Activated CD8-positive, alpha-beta T cell treated with anti-CD3 and anti-CD28 coated beads for 36 hours (primary cell): ENCODE data around the gene FSHR. TPM values are rescaled to one million over a fixed set of nuclear protein-coding genes. Genes with fewer than 3 reads are reported as not detected.

Source experiments
- ATAC-seq: fragments of 200-7000 bp; cut with Tn5 transposase; one replicate; pipeline ENCODE4 v1.10.0; 2021; ENCODE audit warnings: mild to moderate bottlenecking, moderate library complexity
- CTCF ChIA-PET: fragments of 350-600 bp; sonication (Branson Sonifier 250); formaldehyde crosslinking; loops from one replicate; lab custom pipeline; 2021; ENCODE audit warnings: antibody characterized with exemption; lab: Charles Lee
- POLR2A ChIA-PET: fragments of 350-600 bp; sonication (Branson Sonifier 250); formaldehyde crosslinking; loops from one replicate; lab custom pipeline; 2021; ENCODE audit warnings: antibody characterized with exemption; lab: Charles Lee
- DNase-seq: peaks from one replicate; pipeline ENCODE4 v3.0.0-alpha.2; 2020
- H3K27ac Mint-ChIP-seq: one replicate; pipeline ENCODE4 v1.8.0; 2021; ENCODE audit warnings: mild to moderate bottlenecking, mixed read lengths
- H3K27me3 Mint-ChIP-seq: one replicate; pipeline ENCODE4 v1.8.0; 2021; ENCODE audit warnings: mixed read lengths
- H3K36me3 Mint-ChIP-seq: one replicate; pipeline ENCODE4 v1.8.0; 2021; ENCODE audit warnings: low read depth, mixed read lengths
- H3K4me1 Mint-ChIP-seq: one replicate; pipeline ENCODE4 v1.8.0; 2021; ENCODE audit warnings: low read depth, mixed read lengths
- H3K4me3 Mint-ChIP-seq: one replicate; pipeline ENCODE4 v1.8.0; 2021; ENCODE audit warnings: mild to moderate bottlenecking, moderate library complexity, mixed read lengths
- H3K9me3 Mint-ChIP-seq: one replicate; pipeline ENCODE4 v1.8.0; 2021; ENCODE audit warnings: mixed read lengths
- intact Hi-C: fragments of 100-400 bp; cut with micrococcal nuclease; formaldehyde crosslinking; loops from one replicate; pipeline ENCODE4 v1.10.0; 2022
- total RNA-seq, 2 experiments: library from RNA; stranded (reverse); gene quantifications; one replicate each; pipeline ENCODE4 v1.2.3, GENCODE V29; 2021
- TF ChIP-seq, protein P1 (sequence below): fragments of 200-600 bp; IDR thresholded peaks from one replicate; pipeline ENCODE4 v1.8.0; 2022; ENCODE audit warnings: antibody characterized with exemption, mild to moderate bottlenecking

The FSHR gene
- total RNA-seq, 2 experiments from 2014 or later, result not detected

DNA sequence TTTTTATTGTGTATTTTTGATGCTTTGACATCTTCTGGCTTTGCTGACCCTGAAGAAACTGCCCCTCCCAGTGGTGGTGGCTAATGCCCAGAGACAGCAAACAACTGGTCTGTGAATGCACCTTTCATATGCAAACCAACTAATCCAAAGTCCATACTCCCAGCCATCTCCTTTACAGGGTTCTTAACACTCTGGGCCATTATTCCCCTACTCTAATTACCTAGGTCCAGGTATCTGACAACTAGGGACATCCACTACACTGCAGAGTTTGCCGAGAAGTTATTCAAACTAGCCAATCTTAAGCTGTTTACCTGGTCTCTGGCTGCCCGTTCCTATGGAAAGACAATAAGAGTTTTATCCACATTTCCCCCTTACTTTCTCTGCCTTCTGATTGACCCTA, 73.6 kb downstream of the FSHR start:
- TF ChIP-seq, protein P1, sequence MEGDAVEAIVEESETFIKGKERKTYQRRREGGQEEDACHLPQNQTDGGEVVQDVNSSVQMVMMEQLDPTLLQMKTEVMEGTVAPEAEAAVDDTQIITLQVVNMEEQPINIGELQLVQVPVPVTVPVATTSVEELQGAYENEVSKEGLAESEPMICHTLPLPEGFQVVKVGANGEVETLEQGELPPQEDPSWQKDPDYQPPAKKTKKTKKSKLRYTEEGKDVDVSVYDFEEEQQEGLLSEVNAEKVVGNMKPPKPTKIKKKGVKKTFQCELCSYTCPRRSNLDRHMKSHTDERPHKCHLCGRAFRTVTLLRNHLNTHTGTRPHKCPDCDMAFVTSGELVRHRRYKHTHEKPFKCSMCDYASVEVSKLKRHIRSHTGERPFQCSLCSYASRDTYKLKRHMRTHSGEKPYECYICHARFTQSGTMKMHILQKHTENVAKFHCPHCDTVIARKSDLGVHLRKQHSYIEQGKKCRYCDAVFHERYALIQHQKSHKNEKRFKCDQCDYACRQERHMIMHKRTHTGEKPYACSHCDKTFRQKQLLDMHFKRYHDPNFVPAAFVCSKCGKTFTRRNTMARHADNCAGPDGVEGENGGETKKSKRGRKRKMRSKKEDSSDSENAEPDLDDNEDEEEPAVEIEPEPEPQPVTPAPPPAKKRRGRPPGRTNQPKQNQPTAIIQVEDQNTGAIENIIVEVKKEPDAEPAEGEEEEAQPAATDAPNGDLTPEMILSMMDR, result no peak
- Mint-ChIP-seq H3K4me3 (no peak overlapping the region), H3K27me3 (no peaks in the 10 kb centered on the region), H3K9me3 (peaks cover 5% of the 10 kb centered on the region), H3K4me1 (no peaks in the 10 kb centered on the region), H3K27ac (no peak overlapping the region), H3K36me3 (no peaks in the 10 kb centered on the region)
- intact Hi-C loops, result no loop called here
- ATAC-seq (no peak), DNase-seq (no peak)
- CTCF ChIA-PET, result no interaction called here
- POLR2A ChIA-PET, result no interaction called here

GRCh38 chr2:49070716-49071115, 83.6 kb downstream of the FSHR start:
- H3K36me3 Mint-ChIP-seq, result no peaks in the 10 kb centered on the region
- H3K27ac Mint-ChIP-seq, result no peak overlapping the region
- DNase-seq (no peak), ATAC-seq (no peak)
- no peaks in the 10 kb centered on the region for H3K4me1 Mint-ChIP-seq
- intact Hi-C loops, result no loop called here
- POLR2A ChIA-PET, result no interaction called here
- H3K9me3 Mint-ChIP-seq, result peaks cover 5% of the 10 kb centered on the region
- no peaks in the 10 kb centered on the region for H3K27me3 Mint-ChIP-seq
- no peak overlapping the region for H3K4me3 Mint-ChIP-seq
- TF ChIP-seq, protein P1, result no peak
- CTCF ChIA-PET, result no interaction called here

DNA sequence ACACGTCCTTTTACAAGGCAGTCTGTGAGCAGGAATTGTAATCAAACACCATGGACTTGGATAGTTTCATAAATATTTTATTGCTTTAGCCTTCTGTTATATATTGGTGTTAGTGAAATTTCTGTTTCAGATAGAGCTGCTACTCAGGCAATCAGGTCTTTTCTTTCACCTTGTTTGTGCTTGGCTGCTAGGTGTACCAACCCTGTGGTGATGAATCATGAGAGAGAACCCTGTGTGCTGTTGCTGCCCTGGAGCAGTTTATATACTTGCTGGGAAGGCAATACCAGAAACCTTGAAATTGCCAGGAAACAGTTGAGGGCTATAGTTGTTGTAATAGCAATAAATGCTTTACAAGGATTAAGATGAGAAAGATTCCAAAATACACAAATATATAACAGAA, 84.5 kb downstream of the FSHR start:
- CTCF ChIA-PET, result interaction anchor here (0.6 kb wide), 1 partner anchor 55 kb away, joined by 3 read pairs; no protein-coding TSS in a partner anchor
- H3K9me3 Mint-ChIP-seq, result peaks cover 4% of the 10 kb centered on the region
- H3K27me3 Mint-ChIP-seq, result no peaks in the 10 kb centered on the region
- ATAC-seq (no peak), DNase-seq (no peak)
- POLR2A ChIA-PET, result interaction anchor here (0.6 kb wide), 1 partner anchor 11 kb away, joined by 3 read pairs; no protein-coding TSS in a partner anchor
- TF ChIP-seq, protein P1, result no peak
- no peak overlapping the region for H3K4me3 Mint-ChIP-seq
- no peaks in the 10 kb centered on the region for H3K4me1 Mint-ChIP-seq
- no peaks in the 10 kb centered on the region for H3K36me3 Mint-ChIP-seq
- intact Hi-C loops, result no loop called here
- H3K27ac Mint-ChIP-seq, result no peak overlapping the region

GRCh38 chr2:49068613-49069012, 85.7 kb downstream of the FSHR start:
- H3K9me3 Mint-ChIP-seq, result no peaks in the 10 kb centered on the region

DNA sequence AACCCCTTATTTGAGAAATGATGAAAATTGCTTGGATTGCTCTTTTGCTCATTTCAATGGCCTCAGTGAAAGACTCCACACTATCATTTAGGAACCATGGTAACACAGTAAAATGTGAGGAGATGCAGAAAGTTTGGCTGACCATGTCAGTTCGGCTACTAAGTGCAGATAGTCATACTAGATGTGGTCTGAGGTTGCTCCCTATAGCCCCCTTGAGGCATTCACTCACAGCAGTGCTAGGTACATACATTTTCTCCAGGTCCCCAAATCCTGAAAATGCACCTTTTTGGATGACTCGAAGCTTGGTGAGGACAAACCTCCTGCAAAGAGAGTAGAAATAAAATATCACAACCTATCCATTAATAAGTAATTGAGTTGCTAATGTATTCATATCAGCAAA, 86.3 kb downstream of the FSHR start:
- intact Hi-C loops, result no loop called here
- TF ChIP-seq, protein P1, result no peak
- CTCF ChIA-PET, result no interaction called here
- Mint-ChIP-seq H3K27ac (no peak overlapping the region), H3K4me3 (no peak overlapping the region), H3K9me3 (no peaks in the 10 kb centered on the region), H3K27me3 (no peaks in the 10 kb centered on the region), H3K36me3 (no peaks in the 10 kb centered on the region), H3K4me1 (no peaks in the 10 kb centered on the region)
- DNase-seq (no peak), ATAC-seq (no peak)
- POLR2A ChIA-PET, result no interaction called here

More at GRCh38 chr2:49068613-49069012, 85.7 kb downstream of the FSHR start:
- intact Hi-C loops, result no loop called here
- Mint-ChIP-seq H3K27me3 (no peaks in the 10 kb centered on the region), H3K36me3 (no peaks in the 10 kb centered on the region), H3K27ac (no peak overlapping the region), H3K4me3 (no peak overlapping the region), H3K4me1 (no peaks in the 10 kb centered on the region)
- TF ChIP-seq, protein P1, result no peak
- no peak for ATAC-seq
- ChIA-PET POLR2A (no interaction called here), CTCF (no interaction called here)
- no peak for DNase-seq
